Heart left ventricle (tissue), 16 donors: ENCODE measurements around the gene TEX26. TPM values are rescaled to one million over a fixed set of nuclear protein-coding genes. Genes with fewer than 3 reads are reported as not detected.

Experiments used
- ATAC-seq, 4 donors: fragments of 200-7000 bp; cut with Tn5 transposase; one replicate each; pipeline ENCODE4 v1.9.1; 2020 to 2022; ENCODE audit warnings: moderate library complexity in 4 of 4, mild to moderate bottlenecking in 3 of 4, moderate number of reproducible peaks in 1 of 4
- DNase-seq, 5 donors: peaks; one replicate each; pipeline ENCODE4 v3.0.0-alpha.2; 2020
- H3K27ac ChIP-seq, 12 donors: fragments of 200-600 bp; sonication (generic) in 4 of 12; one replicate each; pipeline versions ENCODE4 v1.5.0 to v1.8.0; 2016 to 2022; ENCODE audit warnings: mild to moderate bottlenecking in 2 of 12
- H3K27me3 ChIP-seq, 9 donors: fragments of 200-600 bp; sonication (generic) in 2 of 9; one replicate each; pipeline versions ENCODE4 v1.5.1 to v1.8.0; 2016 to 2022; ENCODE audit warnings: mild to moderate bottlenecking in 3 of 9
- H3K36me3 ChIP-seq, 9 donors: fragments of 200-600 bp; sonication (generic) in 2 of 9; one replicate each; pipeline versions ENCODE4 v1.5.0 to v1.8.0; 2018 to 2022; ENCODE audit warnings: mild to moderate bottlenecking in 2 of 9
- H3K4me1 ChIP-seq, 12 donors: fragments of 200-600 bp; sonication (generic) in 4 of 12; one replicate each; pipeline versions ENCODE4 v1.5.0 to v1.8.0; 2016 to 2022; ENCODE audit warnings: mild to moderate bottlenecking in 3 of 12
- H3K4me3 ChIP-seq, 12 donors: fragments of 200-600 bp; sonication (generic) in 4 of 12; one replicate each; pipeline versions ENCODE4 v1.5.0 to v1.8.0; 2017 to 2022; ENCODE audit warnings: mild to moderate bottlenecking in 9 of 12, moderate library complexity in 4 of 12
- H3K9me3 ChIP-seq, 12 donors: fragments of 200-600 bp; sonication (generic) in 4 of 12; one replicate each; pipeline versions ENCODE4 v1.5.0 to v1.8.0; 2016 to 2022; ENCODE audit warnings: mild to moderate bottlenecking in 1 of 12
- CTCF ChIP-seq, 12 donors: fragments of 200-600 bp; sonication (generic) in 4 of 12; IDR thresholded peaks; one replicate each; pipeline versions ENCODE4 v1.5.0 to v1.8.0; 2018 to 2022; ENCODE audit warnings: antibody characterized with exemption in 12 of 12, mild to moderate bottlenecking in 5 of 12
- POLR2A ChIP-seq, 2 donors: fragments of 450-650 bp; IDR thresholded peaks; one replicate each; pipeline ENCODE4 v1.6.1; 2017; ENCODE audit warnings: antibody characterized with exemption in 2 of 2, mild to moderate bottlenecking in 2 of 2, moderate library complexity in 2 of 2
- WGBS, 4 donors: extraction: QIAGEN DNeasy Blood & Tissue Kit in 2 of 4; methylation state at CpG; one replicate each; pipeline versions ENCODE4 v1.1.5 to v1.1.7; 2013 to 2018; 5-methylcytosine and 5-hydroxymethylcytosine counted together
- intact Hi-C, 10 donors: fragments of 100-400 bp; cut with DNase I; formaldehyde crosslinking; loops; one replicate each; pipeline versions ENCODE4 v1.11.1 to v1.14.2; 2022
- polyA plus RNA-seq, 2 donors: library from polyadenylated mRNA; stranded (reverse); fragments of 200-250 nt; gene quantifications; one replicate each; pipeline ENCODE4 v1.2.3, GENCODE V29; 2013
- total RNA-seq, 9 donors: library from RNA; depleted of rRNA in 2 of 9; stranded (reverse); fragments of >200 nt in 2 of 9; fragmentation: NEBNext Ultra II Directional in 3 of 9; extraction: Animal tissue kit (Norgen Biotek cat#: 25700) in 3 of 9; gene quantifications; one replicate each; pipeline versions ENCODE4 v1.1.0 to v1.2.4, GENCODE V29; 2016 to 2023
- donor health status: ischemic (EF 13 %, LVEDD 7.1; RV severe dilation, severe dysfunction).
- donor health status: healthy with polysubstance abuse.
- donor health status: DM: no; HTN: yes; CAD: no.
- donor health status: DM: no; HTN: no; CAD: no.
- donor health status: ischemic (EF 25% LVEDD 6.9; RV normal size, moderate dysfunction).
- donor health status: ischemic (EF 25% LVEDD 5.7; RV mildly dilated, moderate dysfunction).
- donor health status: healthy.
- donor health status: DM: yes; HTN: yes; CAD: no.
- donor health status: ischemic (EF 35%, LVEDD 5.7; RV mildly dilated, moderate dysfunction).
- donor health status: nonischemic (EF 11% LVEDD 7.7; RV severe dilation, severe dysfunction).
- donor health status: DM: yes; HTN: yes; CAD: no.
- donor health status: PGD.
- donor health status: ischemic (EF 29% LVEDD 5.4; RV normal size, mild dysfunction).
- donor health status: nonischemic (EF 23%, LVEDD 6.1; RV moderate dilation, normal function).

TEX26 gene
- total and polyA plus RNA-seq, 11 donors = not detected

- TF ChIP-seq POLR2A (IDR thresholded peaks at IDR 0.05) (no peak), CTCF (IDR thresholded peaks at IDR 0.05) (no peak)
- no peaks in the 10 kb centered on the region for H3K36me3 ChIP-seq
- H3K4me3 ChIP-seq = no peak overlapping the region
- DNase-seq = no peak
- H3K4me1 ChIP-seq = peaks cover 0 to 2% (median 0%) of the 10 kb centered on the region in 12 donors
- H3K9me3 ChIP-seq = no peaks in the 10 kb centered on the region
- intact Hi-C loops = no loop called here
- H3K27ac ChIP-seq = no peak overlapping the region
- H3K27me3 ChIP-seq = peaks cover 0 to 8% (median 0%) of the 10 kb centered on the region in 9 donors
- no peak for ATAC-seq
- WGBS, 4 donors = 40 to 53% (median 48%) methylated on average over 2 of the region's 2 CpGs
Measured at GRCh38 chr13:30974350-30974749, 41.9 kb downstream of the TEX26 start.

- Histone ChIP-seq H3K36me3 (no peaks in the 10 kb centered on the region), H3K27me3 (no peaks in the 10 kb centered on the region), H3K4me3 (no peak overlapping the region), H3K9me3 (no peaks in the 10 kb centered on the region), H3K4me1 (peaks cover 0 to 5% (median 0%) of the 10 kb centered on the region in 12 donors), H3K27ac (no peak overlapping the region)
- TF ChIP-seq CTCF (IDR thresholded peaks at IDR 0.05) (no peak), POLR2A (IDR thresholded peaks at IDR 0.05) (no peak)
- intact Hi-C loops = loop anchor here in 2 of 10 donors (2.0 to 5.0 kb wide), 2 partner anchors 67 to 71 kb away; no protein-coding TSS in a partner anchor
- DNase-seq = no peak
- 78 to 84% (median 81%) methylated on average over 4 of the region's 4 CpGs for WGBS, 4 donors
- no peak for ATAC-seq
Measured at GRCh38 chr13:30976025-30976424, 43.6 kb downstream of the TEX26 start.

GRCh38 chr13:30978981-30979956, 46.8 kb downstream of the TEX26 start:
- no peak for DNase-seq
- ATAC-seq = peak in 1 of 4 donors; percentile 26
- WGBS, 4 donors = 53 to 60% (median 57%) methylated on average over 8 to 15 of the region's 15 CpGs

More at GRCh38 chr13:30978981-30979956, 46.8 kb downstream of the TEX26 start:
- Histone ChIP-seq H3K27me3 (no peaks in the 10 kb centered on the region), H3K9me3 (no peaks in the 10 kb centered on the region), H3K4me3 (no peak overlapping the region), H3K4me1 (peaks cover 0 to 5% (median 0%) of the 10 kb centered on the region in 12 donors), H3K27ac (no peak overlapping the region), H3K36me3 (no peaks in the 10 kb centered on the region)
- intact Hi-C loops = loop anchor here in 1 of 10 donors (5.0 kb wide), 1 partner anchor 68 kb away; no protein-coding TSS in a partner anchor
- peak; percentile 17 to 64 (median 54) for TF ChIP-seq CTCF (IDR thresholded peaks at IDR 0.05)
- no peak for TF ChIP-seq POLR2A (IDR thresholded peaks at IDR 0.05)
